HG02840 (cell line): Measurements from ENCODE around the gene SLC4A9.
"Not testable (repeated sequence)": the region's sequence is repeated elsewhere in the genome, so short reads cannot be mapped to it uniquely, and the experiment has no call there.

Experiments
- ATAC-seq: cut with Tn5 transposase; IDR thresholded peaks from one replicate; pipeline ENCODE4 v1.9.1; 2021; ENCODE audit warnings: mild to moderate bottlenecking, moderate library complexity, moderate number of reproducible peaks; ENCODE audit not compliant: unreplicated experiment, low FRiP score

The SLC4A9 gene

GRCh38 chr5:140393738-140394137, 33.7 kb downstream of the SLC4A9 start:
- ATAC-seq: no peak

GRCh38 chr5:140398379-140398811, 38.4 kb downstream of the SLC4A9 start:
- ATAC-seq: no peak

- peak; percentile 0 for ATAC-seq
Observed at GRCh38 chr5:140399979-140400729, 40.2 kb downstream of the SLC4A9 start.

GRCh38 chr5:140400730-140401361, 40.9 kb downstream of the SLC4A9 start:
- ATAC-seq: peak; percentile 75

DNA sequence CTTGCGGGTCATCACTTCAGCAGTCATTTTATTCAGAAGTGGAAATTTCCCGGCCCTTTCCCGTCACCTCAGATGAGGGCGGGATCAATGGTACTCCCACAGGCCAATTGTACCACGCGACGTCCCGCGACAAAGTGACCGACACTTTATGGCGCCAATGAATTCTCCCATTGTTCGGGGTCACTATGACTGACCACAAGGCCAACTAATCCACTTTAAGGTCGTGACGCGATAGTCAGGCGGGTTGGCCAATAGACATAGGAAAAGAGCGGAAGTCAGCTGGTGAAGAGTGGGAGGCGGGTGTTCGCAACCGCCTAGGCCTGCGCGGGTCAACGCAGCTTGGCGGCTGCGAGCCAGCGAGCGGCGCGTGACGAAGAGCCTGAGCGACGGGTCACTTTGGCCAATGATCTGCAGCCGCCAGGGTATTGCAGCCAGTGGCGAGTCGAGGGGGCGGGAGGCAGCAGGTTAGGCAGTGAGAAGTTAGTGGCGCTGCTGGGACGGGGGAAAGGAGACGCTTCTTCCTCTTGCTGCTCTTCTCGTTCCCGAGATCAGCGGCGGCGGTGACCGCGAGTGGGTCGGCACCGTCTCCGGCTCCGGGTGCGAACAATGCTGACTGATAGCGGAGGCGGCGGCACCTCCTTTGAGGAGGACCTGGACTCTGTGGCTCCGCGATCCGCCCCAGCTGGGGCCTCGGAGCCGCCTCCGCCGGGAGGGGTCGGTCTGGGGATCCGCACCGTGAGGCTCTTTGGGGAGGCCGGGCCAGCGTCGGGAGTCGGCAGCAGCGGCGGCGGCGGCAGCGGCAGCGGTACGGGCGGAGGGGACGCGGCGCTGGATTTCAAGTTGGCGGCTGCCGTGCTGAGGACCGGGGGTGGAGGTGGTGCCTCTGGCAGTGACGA, 41.6 kb downstream of the SLC4A9 start, which contains the start of gene ANKHD1:
TSS of gene ANKHD1 (plus strand) at position 472 of the 896 bp plus-strand sequence. CDS start at position 607, 135 bp downstream.
- peak; percentile 89 for ATAC-seq

DNA sequence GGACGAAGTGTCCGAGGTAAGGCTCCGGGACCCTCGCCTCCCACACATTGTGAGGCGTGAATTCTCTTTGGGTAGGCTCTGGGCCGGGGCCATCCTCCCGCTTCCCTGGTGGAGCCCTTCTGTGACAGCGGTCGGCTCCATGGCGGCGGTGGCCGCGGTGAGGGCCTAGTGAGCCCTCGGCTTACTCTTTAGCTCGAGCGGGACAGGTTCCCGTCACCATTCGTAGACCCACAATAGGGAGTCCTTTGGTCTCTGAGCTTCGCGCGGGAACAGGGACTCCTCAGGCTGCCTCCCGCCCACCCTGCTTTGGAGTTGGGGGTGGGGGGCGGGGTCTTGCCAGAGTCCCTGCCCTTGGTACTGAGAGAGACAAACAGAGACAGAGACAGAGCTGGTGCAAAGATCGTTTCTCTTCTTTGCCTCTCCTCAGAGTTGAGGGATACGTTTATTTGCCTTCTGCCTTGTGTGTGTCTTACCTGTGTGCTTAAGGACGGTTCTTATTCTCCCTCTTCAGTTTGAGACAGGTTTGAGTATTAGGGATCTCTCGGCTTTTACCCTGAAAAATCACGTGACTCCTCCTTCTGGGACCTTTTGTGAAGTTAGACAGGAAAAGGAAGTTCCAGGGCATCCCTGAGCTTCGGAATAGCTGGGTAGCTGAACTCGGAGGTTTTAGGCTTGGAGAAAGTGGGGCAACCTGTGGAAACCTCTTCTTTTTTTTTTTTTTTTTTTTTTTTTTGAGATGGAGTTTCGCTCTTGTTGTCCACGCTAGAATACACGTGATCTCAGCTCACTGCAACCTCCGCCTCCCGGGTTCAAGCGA, 42.5 kb downstream of the SLC4A9 start:
- no peak for ATAC-seq

DNA sequence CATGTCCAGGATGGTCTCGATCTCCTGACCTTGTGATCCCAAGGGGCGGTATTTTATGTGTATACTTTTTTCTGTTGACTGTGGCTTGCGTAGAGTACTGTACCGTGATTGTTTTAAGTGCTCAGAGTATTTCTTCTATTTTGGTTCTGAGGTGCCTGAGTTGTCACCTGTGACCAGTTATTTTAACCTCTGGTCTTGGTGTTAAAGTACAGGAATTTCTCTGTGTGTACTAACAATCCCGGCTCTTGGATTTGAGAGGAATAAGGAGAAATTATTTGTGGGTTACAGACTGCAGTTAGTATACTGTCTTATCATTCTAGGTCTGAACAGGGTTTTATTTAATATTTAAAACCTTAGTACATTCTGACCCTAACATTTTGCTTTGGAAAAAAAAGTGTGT, 43.6 kb downstream of the SLC4A9 start:
- no peak for ATAC-seq

DNA sequence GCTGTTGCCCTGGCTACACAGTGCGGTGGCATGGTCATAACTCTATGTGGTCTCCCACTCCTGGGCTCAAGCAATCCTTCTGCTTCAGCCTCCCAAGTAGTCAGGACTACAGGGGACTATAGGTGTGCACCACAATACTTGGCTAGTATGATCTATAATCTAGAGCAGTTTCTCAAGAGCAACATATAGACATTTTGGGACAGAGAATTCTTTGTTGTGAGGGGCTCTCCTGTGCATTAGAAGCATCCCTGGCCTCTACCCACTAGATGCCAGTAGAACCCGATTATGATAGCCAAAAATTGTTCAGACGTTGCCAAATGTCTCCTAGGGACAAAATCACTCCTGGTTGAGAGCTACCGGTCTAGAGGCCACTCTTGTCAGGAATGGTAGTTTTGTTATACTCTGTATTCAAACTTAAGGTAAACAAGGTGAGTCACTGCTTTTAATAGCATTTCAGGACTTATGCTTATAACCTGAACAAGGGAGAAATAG, 48.8 kb downstream of the SLC4A9 start:
- no peak for ATAC-seq

- ATAC-seq: no peak
Observed at GRCh38 chr5:140413230-140413629, 53.2 kb downstream of the SLC4A9 start.

- no peak for ATAC-seq
Observed at GRCh38 chr5:140417235-140417634, 57.2 kb downstream of the SLC4A9 start.

DNA sequence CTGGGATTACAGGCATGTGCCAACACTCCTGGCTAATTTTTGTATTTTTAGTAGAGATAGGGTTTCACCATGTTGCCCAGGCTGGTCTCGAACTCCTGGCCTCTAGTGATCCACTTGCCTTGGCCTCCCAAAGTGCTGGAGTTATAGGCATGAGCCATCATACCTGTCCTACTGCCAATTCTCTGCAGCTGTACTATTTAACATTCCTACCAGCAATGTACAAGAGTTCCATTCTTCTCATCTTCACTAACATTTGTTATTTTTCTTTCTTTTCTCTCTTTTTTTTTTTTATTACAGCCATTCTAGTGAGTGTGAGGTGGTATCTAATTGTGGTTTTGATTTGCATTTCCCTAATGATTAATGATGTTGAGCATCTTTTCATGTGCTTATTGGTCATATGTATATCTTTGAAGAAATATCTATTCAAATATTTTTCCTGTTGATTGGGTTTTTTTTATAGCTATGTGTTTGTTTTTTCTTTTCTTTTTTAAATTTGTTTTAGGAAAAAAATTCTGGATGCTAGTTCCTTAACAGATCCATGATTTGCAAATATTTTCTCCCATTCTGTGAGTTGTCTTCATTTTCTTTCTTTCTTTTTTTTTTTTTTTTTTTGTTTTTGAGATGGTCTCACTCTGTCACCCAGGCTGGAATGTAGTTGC, 59.0 kb downstream of the SLC4A9 start:
- ATAC-seq: no peak

DNA sequence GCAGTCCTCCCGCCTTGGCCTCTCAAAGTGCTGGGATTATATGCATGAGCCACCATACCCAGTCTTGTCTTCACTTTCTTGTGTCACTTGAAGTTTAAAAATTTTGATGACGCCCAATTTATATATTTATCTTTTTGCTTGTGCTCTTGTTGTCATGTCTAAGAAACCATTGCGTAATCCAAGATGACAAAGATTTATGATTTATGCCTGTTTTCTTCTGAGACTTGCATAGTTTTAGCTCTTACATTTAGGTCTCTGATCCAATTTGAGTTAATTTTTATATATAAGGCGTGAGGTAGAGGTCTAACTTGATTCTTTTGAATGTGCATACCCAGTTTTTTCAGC, 60.2 kb downstream of the SLC4A9 start:
- ATAC-seq: no peak

- ATAC-seq: no peak
Observed at GRCh38 chr5:140420665-140421361, 60.8 kb downstream of the SLC4A9 start.

DNA sequence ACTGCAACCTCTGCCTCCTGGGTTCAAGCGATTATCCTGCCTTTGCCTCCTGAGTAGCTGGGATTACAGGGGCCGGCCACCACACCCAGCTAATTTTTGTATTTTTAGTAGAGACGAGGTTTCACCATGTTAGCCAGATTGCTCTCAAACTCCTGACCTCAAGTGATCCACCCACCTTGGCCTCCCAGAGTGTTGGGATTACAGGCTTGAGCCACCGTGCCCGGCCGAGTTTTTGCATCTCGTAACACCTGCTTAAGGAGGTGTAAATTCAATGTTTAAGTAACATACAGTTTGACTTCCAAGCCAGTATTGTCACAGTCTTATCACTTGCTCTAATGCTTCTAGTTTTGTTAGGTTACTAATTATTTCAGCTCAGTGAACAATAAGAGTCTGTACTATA, 61.4 kb downstream of the SLC4A9 start:
- not testable (repeated sequence) for ATAC-seq

DNA sequence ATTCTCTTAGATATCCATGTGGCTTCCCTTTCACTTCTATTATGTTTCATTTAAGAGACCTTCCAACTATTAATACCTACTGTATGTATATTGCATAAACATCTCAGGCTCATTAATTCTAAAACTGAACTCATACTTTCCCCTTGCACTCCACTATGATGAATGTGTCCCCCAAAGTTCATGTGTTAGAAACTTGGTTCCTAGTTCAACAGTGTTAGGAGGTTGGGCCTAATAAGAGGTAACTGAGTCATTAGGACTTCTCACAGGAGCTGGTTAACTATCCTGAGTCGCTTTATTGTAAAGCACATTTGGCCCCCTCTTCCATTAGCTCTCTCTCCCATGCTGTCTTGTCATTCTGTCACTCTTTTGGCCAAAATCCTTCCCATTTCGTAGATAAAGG, 63.6 kb downstream of the SLC4A9 start:
- no peak for ATAC-seq

GRCh38 chr5:140424135-140424534, 64.1 kb downstream of the SLC4A9 start:
- no peak for ATAC-seq
